ENCODE results near the gene P4HB.

The P4HB gene

GRCh38 chr17:81898029-81898866 lies 37.9 kb upstream of the P4HB start:
- H3K27ac ChIP-seq, result peak overlapping the region; percentile 92
- POLR2A ChIA-PET (ENCODE audit: low non-redundant PET), result no interaction called here
- no peak for TF ChIP-seq CTCF (conservative IDR thresholded peaks at IDR 0.05; ENCODE audit: low read depth)
- CTCF ChIA-PET, result interaction anchor here (0.8 to 1.0 kb wide), 3 partner anchors 12 to 61 kb away, joined by 3 read pairs; no protein-coding TSS in a partner anchor
- peak; percentile 68 for DNase-seq (ENCODE audit: low spot score)

GRCh38 chr17:81895400-81895799 lies 35.1 kb upstream of the P4HB start:
- POLR2A ChIA-PET (ENCODE audit: low non-redundant PET), result no interaction called here
- CTCF ChIA-PET, result no interaction called here
- no peak for TF ChIP-seq CTCF (conservative IDR thresholded peaks at IDR 0.05; ENCODE audit: low read depth)
- DNase-seq (ENCODE audit: low spot score), result no peak
- H3K27ac ChIP-seq, result peak overlapping the region; percentile 92

GRCh38 chr17:81891303-81891552 lies 30.9 kb upstream of the P4HB start:
- ChIA-PET CTCF (no interaction called here), POLR2A (ENCODE audit: low non-redundant PET) (no interaction called here)
- no peak for TF ChIP-seq CTCF (conservative IDR thresholded peaks at IDR 0.05; ENCODE audit: low read depth)
- peak overlapping the region; percentile 98 for H3K27ac ChIP-seq
- DNase-seq (ENCODE audit: low spot score), result no peak

GRCh38 chr17:81890447-81891302 lies 30.3 kb upstream of the P4HB start:
- POLR2A ChIA-PET (ENCODE audit: low non-redundant PET), result no interaction called here
- H3K27ac ChIP-seq, result peak overlapping the region; percentile 98
- CTCF ChIA-PET, result no interaction called here
- DNase-seq (ENCODE audit: low spot score), result no peak
- TF ChIP-seq CTCF (conservative IDR thresholded peaks at IDR 0.05; ENCODE audit: low read depth), result no peak

- DNase-seq (ENCODE audit: low spot score), result no peak
- TF ChIP-seq CTCF (conservative IDR thresholded peaks at IDR 0.05; ENCODE audit: low read depth), result no peak
- ChIA-PET CTCF (no interaction called here), POLR2A (ENCODE audit: low non-redundant PET) (no interaction called here)
- peak overlapping the region; percentile 98 for H3K27ac ChIP-seq
These were observed 29.3 kb upstream of the P4HB start for GRCh38 chr17:81889602-81890001.

GRCh38 chr17:81888988-81889595 lies 28.8 kb upstream of the P4HB start:
- no peak for TF ChIP-seq CTCF (conservative IDR thresholded peaks at IDR 0.05; ENCODE audit: low read depth)
- no peak for DNase-seq (ENCODE audit: low spot score)
- POLR2A ChIA-PET (ENCODE audit: low non-redundant PET), result no interaction called here
- CTCF ChIA-PET, result no interaction called here
- peak overlapping the region; percentile 98 for H3K27ac ChIP-seq
